Stomach (tissue), 4 donors: ENCODE data around the gene HDLBP.

Experiments used
- POLR2AphosphoS5 ChIP-seq, 3 donors: sonication (generic); formaldehyde crosslinking; IDR thresholded peaks; one replicate each; pipeline ENCODE4 v1.6.1; 2016; ENCODE audit warnings: antibody characterized with exemption in 3 of 3
- TF ChIP-seq, protein P1 (sequence below), 7 experiments: fragments of 450-650 bp in 4 of 7; fragments of 200-600 bp in 3 of 7; sonication (generic) in 3 of 7; IDR thresholded peaks; one replicate each; pipeline ENCODE4 v1.5.1; 2016 to 2019; ENCODE audit warnings: antibody characterized with exemption in 7 of 7, control low read depth in 2 of 7, mild to moderate bottlenecking in 1 of 7

DNA sequence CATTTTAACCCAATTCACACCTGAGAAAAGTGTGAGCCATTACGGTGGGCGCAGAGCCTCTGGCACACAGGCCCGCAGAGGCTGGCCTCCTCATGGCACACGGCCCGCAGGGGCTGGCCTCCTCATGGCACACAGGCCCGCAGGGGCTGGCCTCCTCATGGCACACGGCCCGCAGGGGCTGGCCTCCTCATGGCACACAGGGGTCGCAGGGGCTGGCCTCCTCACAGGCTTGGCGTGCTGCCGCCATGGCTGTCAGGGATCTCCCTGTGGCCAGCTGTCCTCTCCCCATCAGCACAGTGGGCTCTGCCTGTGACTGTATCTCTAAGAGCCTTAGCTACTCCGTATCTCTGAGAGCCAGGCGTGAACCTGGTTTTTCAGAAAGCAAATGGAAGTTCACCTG lies 102.4 kb downstream of the HDLBP start:
- no peak for TF ChIP-seq POLR2AphosphoS5 (IDR thresholded peaks at IDR 0.05)
- TF ChIP-seq, protein P1, sequence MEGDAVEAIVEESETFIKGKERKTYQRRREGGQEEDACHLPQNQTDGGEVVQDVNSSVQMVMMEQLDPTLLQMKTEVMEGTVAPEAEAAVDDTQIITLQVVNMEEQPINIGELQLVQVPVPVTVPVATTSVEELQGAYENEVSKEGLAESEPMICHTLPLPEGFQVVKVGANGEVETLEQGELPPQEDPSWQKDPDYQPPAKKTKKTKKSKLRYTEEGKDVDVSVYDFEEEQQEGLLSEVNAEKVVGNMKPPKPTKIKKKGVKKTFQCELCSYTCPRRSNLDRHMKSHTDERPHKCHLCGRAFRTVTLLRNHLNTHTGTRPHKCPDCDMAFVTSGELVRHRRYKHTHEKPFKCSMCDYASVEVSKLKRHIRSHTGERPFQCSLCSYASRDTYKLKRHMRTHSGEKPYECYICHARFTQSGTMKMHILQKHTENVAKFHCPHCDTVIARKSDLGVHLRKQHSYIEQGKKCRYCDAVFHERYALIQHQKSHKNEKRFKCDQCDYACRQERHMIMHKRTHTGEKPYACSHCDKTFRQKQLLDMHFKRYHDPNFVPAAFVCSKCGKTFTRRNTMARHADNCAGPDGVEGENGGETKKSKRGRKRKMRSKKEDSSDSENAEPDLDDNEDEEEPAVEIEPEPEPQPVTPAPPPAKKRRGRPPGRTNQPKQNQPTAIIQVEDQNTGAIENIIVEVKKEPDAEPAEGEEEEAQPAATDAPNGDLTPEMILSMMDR (IDR thresholded peaks at IDR 0.05), result no peak
